ENCODE measurements around the gene KDM4C. TPM values are rescaled to one million over a fixed set of nuclear protein-coding genes. Genes with fewer than 3 reads are reported as not detected.

KDM4C gene
- total RNA-seq, 1 donor from 2014 or later, result 16.5 TPM

- TF ChIP-seq CTCF (conservative IDR thresholded peaks at IDR 0.05), result no peak
- H3K4me3 Mint-ChIP-seq, result peak overlapping the region; percentile 10
- H3K9me3 Mint-ChIP-seq, result no peaks in the 10 kb centered on the region
- DNase-seq (ENCODE audit: extremely low spot score, unreplicated experiment), result no peak
- peak overlapping the region; percentile 52 for H3K27ac Mint-ChIP-seq
- H3K4me1 Mint-ChIP-seq (ENCODE audit: unreplicated experiment), result peaks cover 18% of the 10 kb centered on the region
- no peaks in the 10 kb centered on the region for H3K27me3 Mint-ChIP-seq
- no peaks in the 10 kb centered on the region for H3K36me3 Mint-ChIP-seq
Measured at GRCh38 chr9:6897898-6898302, 140.1 kb downstream of the KDM4C start.

DNA sequence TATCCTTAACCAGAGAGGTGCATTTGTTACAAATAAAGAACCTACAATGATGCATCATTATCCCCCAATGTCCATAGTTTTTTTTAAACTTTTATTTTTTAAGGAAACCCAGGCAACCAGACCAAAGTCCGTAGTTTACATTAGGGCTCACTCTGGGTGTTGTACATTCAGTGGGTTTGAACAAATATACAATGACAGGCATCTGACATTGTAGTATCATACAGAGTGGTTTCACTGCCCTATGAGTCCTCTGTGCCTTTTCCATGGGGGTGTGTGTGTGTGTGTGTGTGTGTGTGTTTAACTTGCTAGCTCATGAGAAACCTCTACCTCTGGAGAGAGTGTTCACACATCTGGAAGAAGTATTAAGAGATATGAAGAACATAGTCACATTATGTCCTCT lies 141.5 kb downstream of the KDM4C start:
- Mint-ChIP-seq H3K4me1 (ENCODE audit: unreplicated experiment) (peaks cover 18% of the 10 kb centered on the region), H3K36me3 (no peaks in the 10 kb centered on the region), H3K9me3 (no peaks in the 10 kb centered on the region), H3K27me3 (no peaks in the 10 kb centered on the region), H3K4me3 (no peak overlapping the region), H3K27ac (peak overlapping the region; percentile 36)
- DNase-seq (ENCODE audit: extremely low spot score, unreplicated experiment), result no peak
- TF ChIP-seq CTCF (conservative IDR thresholded peaks at IDR 0.05), result no peak

DNA sequence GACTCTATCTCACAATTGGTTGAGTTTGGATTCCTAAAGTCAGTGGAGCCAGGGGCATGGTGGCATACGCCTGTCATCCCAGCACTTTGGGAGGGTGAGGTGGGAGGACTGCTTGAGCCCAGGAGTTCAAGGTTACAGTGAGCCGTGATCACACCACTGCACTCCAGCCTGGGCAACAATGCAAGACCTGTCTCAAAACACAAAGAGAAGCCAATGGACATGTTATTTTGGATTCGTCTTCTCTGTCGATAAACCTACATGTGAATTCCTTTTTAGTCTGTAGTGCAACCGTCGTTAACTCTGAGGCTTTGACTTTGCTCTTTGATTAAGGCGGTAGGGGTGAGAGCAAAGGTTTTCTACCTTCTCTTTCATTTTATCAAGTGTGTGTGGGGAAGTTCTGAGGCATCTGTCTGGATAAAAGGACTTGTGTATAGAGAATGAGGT lies 142.7 kb downstream of the KDM4C start:
- DNase-seq (ENCODE audit: extremely low spot score, unreplicated experiment), result no peak
- TF ChIP-seq CTCF (conservative IDR thresholded peaks at IDR 0.05), result no peak
- peaks cover 18% of the 10 kb centered on the region for H3K4me1 Mint-ChIP-seq (ENCODE audit: unreplicated experiment)
- no peak overlapping the region for H3K27ac Mint-ChIP-seq
- H3K27me3 Mint-ChIP-seq, result no peaks in the 10 kb centered on the region
- no peak overlapping the region for H3K4me3 Mint-ChIP-seq
- H3K36me3 Mint-ChIP-seq, result no peaks in the 10 kb centered on the region
- no peaks in the 10 kb centered on the region for H3K9me3 Mint-ChIP-seq

GRCh38 chr9:6901180-6901579 lies 143.4 kb downstream of the KDM4C start:
- H3K27ac Mint-ChIP-seq, result no peak overlapping the region
- no peaks in the 10 kb centered on the region for H3K36me3 Mint-ChIP-seq
- no peaks in the 10 kb centered on the region for H3K27me3 Mint-ChIP-seq
- H3K4me3 Mint-ChIP-seq, result no peak overlapping the region
- no peaks in the 10 kb centered on the region for H3K9me3 Mint-ChIP-seq
- H3K4me1 Mint-ChIP-seq (ENCODE audit: unreplicated experiment), result peaks cover 18% of the 10 kb centered on the region
- DNase-seq (ENCODE audit: extremely low spot score, unreplicated experiment), result no peak
- no peak for TF ChIP-seq CTCF (conservative IDR thresholded peaks at IDR 0.05)

- H3K9me3 Mint-ChIP-seq, result no peaks in the 10 kb centered on the region
- H3K4me3 Mint-ChIP-seq, result no peak overlapping the region
- H3K27ac Mint-ChIP-seq, result no peak overlapping the region
- TF ChIP-seq CTCF (conservative IDR thresholded peaks at IDR 0.05), result no peak
- H3K4me1 Mint-ChIP-seq (ENCODE audit: unreplicated experiment), result peaks cover 9% of the 10 kb centered on the region
- H3K36me3 Mint-ChIP-seq, result no peaks in the 10 kb centered on the region
- H3K27me3 Mint-ChIP-seq, result no peaks in the 10 kb centered on the region
- DNase-seq (ENCODE audit: extremely low spot score, unreplicated experiment), result no peak
Measured at GRCh38 chr9:6902423-6902822, 144.7 kb downstream of the KDM4C start.

DNA sequence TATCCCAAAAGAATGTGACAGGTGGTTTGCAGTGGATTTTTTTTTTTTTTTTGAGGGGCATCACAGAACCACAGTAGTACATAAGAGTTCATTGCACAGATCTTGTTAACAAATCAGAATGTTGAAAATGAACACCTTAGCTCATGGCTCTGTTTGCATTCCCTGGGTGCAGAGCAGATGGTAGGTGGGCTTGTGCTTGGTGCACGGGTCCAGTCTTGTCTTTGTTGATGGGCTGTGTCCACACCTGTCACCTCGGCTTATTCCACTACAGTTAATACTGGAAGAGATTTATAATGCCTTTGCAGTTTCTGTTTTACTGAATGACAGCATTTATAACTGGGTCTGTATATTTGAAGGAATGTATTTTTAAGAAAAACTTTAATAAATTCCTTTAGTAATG lies 146.6 kb downstream of the KDM4C start:
- no peak for DNase-seq (ENCODE audit: extremely low spot score, unreplicated experiment)
- Mint-ChIP-seq H3K27me3 (no peaks in the 10 kb centered on the region), H3K4me1 (ENCODE audit: unreplicated experiment) (peaks cover 8% of the 10 kb centered on the region), H3K4me3 (no peak overlapping the region), H3K27ac (no peak overlapping the region), H3K36me3 (no peaks in the 10 kb centered on the region), H3K9me3 (no peaks in the 10 kb centered on the region)
- no peak for TF ChIP-seq CTCF (conservative IDR thresholded peaks at IDR 0.05)
